ENCODE data around the gene SLC66A1.

DNA sequence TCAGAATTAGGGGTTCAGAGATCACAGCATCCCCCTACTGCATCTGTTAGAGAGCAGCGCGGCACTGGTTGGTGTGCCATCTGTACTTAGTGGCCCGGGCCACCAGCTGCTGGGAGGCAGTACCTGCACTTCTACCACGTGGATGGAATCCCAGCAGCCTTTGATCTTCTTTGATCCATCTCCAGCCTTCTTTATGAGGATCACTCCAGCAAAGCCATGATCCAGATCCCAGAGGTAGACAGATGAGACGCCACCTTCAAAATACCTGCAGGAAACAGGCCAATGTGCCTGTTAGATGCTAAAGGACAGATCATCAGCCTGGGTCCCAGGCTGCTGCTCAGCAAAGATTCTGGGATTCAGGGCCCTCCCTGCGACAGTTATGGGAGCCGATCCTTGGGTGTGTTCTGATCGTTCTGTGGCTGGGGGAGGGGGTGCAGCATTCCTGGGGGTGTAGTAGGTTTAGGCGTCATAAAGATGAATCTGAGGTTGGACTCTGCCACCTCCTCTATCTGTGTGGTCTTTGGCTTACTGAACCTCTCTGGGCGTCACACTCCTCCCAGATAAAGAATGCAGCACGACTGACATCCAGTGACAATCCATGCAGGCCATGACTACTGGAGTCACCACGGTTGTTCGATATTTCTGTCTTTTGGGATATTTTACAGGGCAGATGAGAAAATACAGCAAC lies 45.3 kb downstream of the SLC66A1 start:
- TF ChIP-seq, protein P1, sequence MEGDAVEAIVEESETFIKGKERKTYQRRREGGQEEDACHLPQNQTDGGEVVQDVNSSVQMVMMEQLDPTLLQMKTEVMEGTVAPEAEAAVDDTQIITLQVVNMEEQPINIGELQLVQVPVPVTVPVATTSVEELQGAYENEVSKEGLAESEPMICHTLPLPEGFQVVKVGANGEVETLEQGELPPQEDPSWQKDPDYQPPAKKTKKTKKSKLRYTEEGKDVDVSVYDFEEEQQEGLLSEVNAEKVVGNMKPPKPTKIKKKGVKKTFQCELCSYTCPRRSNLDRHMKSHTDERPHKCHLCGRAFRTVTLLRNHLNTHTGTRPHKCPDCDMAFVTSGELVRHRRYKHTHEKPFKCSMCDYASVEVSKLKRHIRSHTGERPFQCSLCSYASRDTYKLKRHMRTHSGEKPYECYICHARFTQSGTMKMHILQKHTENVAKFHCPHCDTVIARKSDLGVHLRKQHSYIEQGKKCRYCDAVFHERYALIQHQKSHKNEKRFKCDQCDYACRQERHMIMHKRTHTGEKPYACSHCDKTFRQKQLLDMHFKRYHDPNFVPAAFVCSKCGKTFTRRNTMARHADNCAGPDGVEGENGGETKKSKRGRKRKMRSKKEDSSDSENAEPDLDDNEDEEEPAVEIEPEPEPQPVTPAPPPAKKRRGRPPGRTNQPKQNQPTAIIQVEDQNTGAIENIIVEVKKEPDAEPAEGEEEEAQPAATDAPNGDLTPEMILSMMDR (conservative IDR thresholded peaks at IDR 0.05; ENCODE audit: low read depth, low read length) = no peak
- no peak for TF ChIP-seq EZH2 (IDR thresholded peaks at IDR 0.05; ENCODE audit: low read length, unreplicated experiment)
